GM23338 (cell line): ENCODE measurements around the gene EIF2D.

Experiments
- CREB1 ChIP-seq: fragments of 250-450 bp; sonication (Bioruptor Pico); IDR thresholded peaks from 2 replicates; pipeline ENCODE4 v1.5.0; 2020; ENCODE audit warnings: low read depth, mild to moderate bottlenecking, moderate library complexity
- CTCF ChIP-seq, 2 experiments: fragments of 200-600 bp in 1 of 2; sonication (generic) in 1 of 2; conservative IDR thresholded peaks; 2 replicates each; pipeline versions ENCODE4 v1.5.1 to v1.6.1; 2016 to 2017; ENCODE audit warnings: antibody characterized with exemption in 2 of 2, low read depth in 2 of 2, mild to moderate bottlenecking in 2 of 2, moderate library complexity in 1 of 2
- ETS1 ChIP-seq: IDR thresholded peaks from 2 replicates; pipeline ENCODE4 v1.6.1; 2016; ENCODE audit warnings: antibody characterized with exemption
- EZH2 ChIP-seq: fragments of 200-600 bp; sonication (generic); IDR thresholded peaks from one replicate; pipeline ENCODE4 v1.8.0; 2017; ENCODE audit warnings: antibody characterized with exemption, mild to moderate bottlenecking, low read depth; ENCODE audit not compliant: unreplicated experiment
- EZH2phosphoT487 ChIP-seq: fragments of 200-600 bp; sonication (generic); IDR thresholded peaks from one replicate; pipeline ENCODE4 v1.8.1; 2018; ENCODE audit warnings: antibody characterized with exemption; ENCODE audit not compliant: unreplicated experiment
- JUNB ChIP-seq: IDR thresholded peaks from one replicate; pipeline ENCODE4 v1.6.1; 2016; ENCODE audit warnings: antibody characterized with exemption; ENCODE audit not compliant: unreplicated experiment
- NANOG ChIP-seq: IDR thresholded peaks from 2 replicates; pipeline ENCODE4 v1.6.1; 2016; ENCODE audit warnings: antibody characterized with exemption, borderline replicate concordance
- POLR2AphosphoS5 ChIP-seq: IDR thresholded peaks from 2 replicates; pipeline ENCODE4 v1.6.1; 2016; ENCODE audit warnings: antibody characterized with exemption, low read depth
- REST ChIP-seq: IDR thresholded peaks from one replicate; pipeline ENCODE4 v1.6.1; 2018; ENCODE audit warnings: antibody characterized with exemption; ENCODE audit not compliant: unreplicated experiment
- STAT1 ChIP-seq: IDR thresholded peaks from one replicate; pipeline ENCODE4 v1.6.1; 2016; ENCODE audit warnings: antibody characterized with exemption; ENCODE audit not compliant: unreplicated experiment
- ZNF331 ChIP-seq: fragments of 250-450 bp; sonication (Bioruptor Pico); IDR thresholded peaks from 2 replicates; pipeline ENCODE4 v1.5.0; 2020; ENCODE audit warnings: low read depth, mild to moderate bottlenecking, moderate library complexity

- TF ChIP-seq CTCF (conservative IDR thresholded peaks at IDR 0.05; ENCODE audit: low read depth in 2 of 2) = no peak
- TF ChIP-seq POLR2AphosphoS5 = no peak
- TF ChIP-seq STAT1 = no peak
- TF ChIP-seq EZH2 = no peak
- no peak for TF ChIP-seq JUNB
- no peak for TF ChIP-seq NANOG
- no peak for TF ChIP-seq EZH2phosphoT487
- no peak for TF ChIP-seq CREB1 (CRISPR knock-in tag)
- no peak for TF ChIP-seq REST
- no peak for TF ChIP-seq ZNF331 (CRISPR knock-in tag)
- no peak for TF ChIP-seq ETS1
Observed at GRCh38 chr1:206649261-206649921, 37.1 kb upstream of the EIF2D start.
